IPS-18a (cell line): Measurements from ENCODE around the gene USP40.

Source experiments
- H3K27ac ChIP-seq: one replicate; pipeline ENCODE4 v1.5.1; 2013; ENCODE audit warnings: low read length
- H3K27me3 ChIP-seq: one replicate; pipeline ENCODE4 v1.6.1; 2013; ENCODE audit warnings: mild to moderate bottlenecking, low read length; ENCODE audit not compliant: control insufficient read depth, insufficient read depth
- H3K36me3 ChIP-seq: one replicate; pipeline ENCODE4 v1.6.1; 2013; ENCODE audit warnings: low read depth, low read length; ENCODE audit not compliant: control insufficient read depth
- H3K4me1 ChIP-seq: one replicate; pipeline ENCODE4 v1.6.1; 2013; ENCODE audit warnings: low read depth, low read length; ENCODE audit not compliant: control insufficient read depth
- H3K4me3 ChIP-seq: one replicate; pipeline ENCODE4 v1.5.1; 2013; ENCODE audit warnings: low read length
- H3K9ac ChIP-seq: one replicate; pipeline ENCODE4 v1.6.1; 2013; ENCODE audit warnings: mild to moderate bottlenecking, low read length, moderate library complexity
- H3K9me3 ChIP-seq: one replicate; pipeline ENCODE4 v1.6.1; 2013; ENCODE audit warnings: low read depth, low read length; ENCODE audit not compliant: control insufficient read depth

The USP40 gene

DNA sequence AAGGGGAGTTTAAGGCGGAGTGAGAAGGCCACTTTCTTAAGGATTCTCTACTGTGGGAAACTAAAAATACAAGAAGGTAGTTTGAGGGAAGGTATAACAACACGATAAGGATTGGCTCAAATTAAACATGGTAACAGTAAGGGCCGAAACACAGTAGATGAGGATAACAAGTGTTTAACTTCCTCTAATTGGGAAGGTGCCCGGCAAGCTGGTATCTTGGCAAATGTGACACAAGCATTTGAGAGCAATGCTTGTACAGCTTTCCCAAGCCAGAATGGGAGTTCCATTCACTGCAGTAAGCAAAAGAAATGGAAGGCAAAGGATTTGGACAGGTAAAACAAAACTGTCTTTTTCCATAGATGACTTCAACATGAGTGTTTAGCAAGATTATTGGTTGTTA, 19.8 kb downstream of the USP40 start:
- Histone ChIP-seq H3K4me1 (peaks cover 8% of the 10 kb centered on the region), H3K27me3 (no peaks in the 10 kb centered on the region), H3K27ac (no peak overlapping the region), H3K4me3 (no peak overlapping the region), H3K36me3 (no peaks in the 10 kb centered on the region), H3K9me3 (no peaks in the 10 kb centered on the region), H3K9ac (no peak overlapping the region)

GRCh38 chr2:233546101-233546500, 20.5 kb downstream of the USP40 start:
- H3K4me3 ChIP-seq = no peak overlapping the region
- H3K4me1 ChIP-seq = peaks cover 8% of the 10 kb centered on the region
- H3K36me3 ChIP-seq = no peaks in the 10 kb centered on the region

GRCh38 chr2:233544200-233544610, 22.4 kb downstream of the USP40 start:
- H3K9ac ChIP-seq = no peak overlapping the region
- peaks cover 8% of the 10 kb centered on the region for H3K4me1 ChIP-seq
- H3K27ac ChIP-seq = no peak overlapping the region
- no peaks in the 10 kb centered on the region for H3K27me3 ChIP-seq
- H3K4me3 ChIP-seq = no peak overlapping the region
- H3K9me3 ChIP-seq = no peaks in the 10 kb centered on the region
- no peaks in the 10 kb centered on the region for H3K36me3 ChIP-seq

More at GRCh38 chr2:233546101-233546500, 20.5 kb downstream of the USP40 start:
- Histone ChIP-seq H3K9ac (no peak overlapping the region), H3K27me3 (no peaks in the 10 kb centered on the region), H3K9me3 (no peaks in the 10 kb centered on the region), H3K27ac (no peak overlapping the region)

GRCh38 chr2:233542507-233542906, 24.1 kb downstream of the USP40 start:
- Histone ChIP-seq H3K27ac (no peak overlapping the region), H3K36me3 (no peaks in the 10 kb centered on the region), H3K9me3 (no peaks in the 10 kb centered on the region), H3K27me3 (no peaks in the 10 kb centered on the region), H3K4me3 (no peak overlapping the region), H3K9ac (no peak overlapping the region), H3K4me1 (peaks cover 8% of the 10 kb centered on the region)

- no peak overlapping the region for H3K4me3 ChIP-seq
- no peaks in the 10 kb centered on the region for H3K36me3 ChIP-seq
- H3K4me1 ChIP-seq = no peaks in the 10 kb centered on the region
- H3K9me3 ChIP-seq = no peaks in the 10 kb centered on the region
- no peak overlapping the region for H3K9ac ChIP-seq
- no peak overlapping the region for H3K27ac ChIP-seq
- H3K27me3 ChIP-seq = no peaks in the 10 kb centered on the region
Observed at GRCh38 chr2:233538741-233539140, 27.8 kb downstream of the USP40 start.

GRCh38 chr2:233535271-233535670, 31.3 kb downstream of the USP40 start:
- Histone ChIP-seq H3K27ac (no peak overlapping the region), H3K36me3 (no peaks in the 10 kb centered on the region), H3K9ac (no peak overlapping the region), H3K4me1 (no peaks in the 10 kb centered on the region), H3K27me3 (no peaks in the 10 kb centered on the region), H3K4me3 (no peak overlapping the region), H3K9me3 (no peaks in the 10 kb centered on the region)

DNA sequence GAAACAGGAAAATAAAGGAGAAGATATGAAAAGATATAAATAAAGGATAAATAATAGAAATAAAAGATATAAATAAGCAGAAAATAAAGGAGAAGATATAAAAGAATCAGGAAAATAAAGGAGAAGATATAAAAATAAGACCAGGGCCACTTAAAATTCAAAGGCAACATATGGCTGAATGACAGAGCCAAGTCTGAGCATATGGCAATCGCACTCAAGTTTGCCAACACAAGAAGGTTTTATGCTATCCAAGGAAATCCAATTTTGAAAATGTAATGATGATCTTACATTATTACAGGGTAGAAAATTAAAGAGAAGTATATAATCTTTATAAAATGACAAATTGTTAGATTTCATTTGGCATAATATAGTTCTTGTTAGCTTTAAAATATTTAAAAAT, 33.6 kb downstream of the USP40 start:
- Histone ChIP-seq H3K27ac (no peak overlapping the region), H3K27me3 (no peaks in the 10 kb centered on the region), H3K9me3 (no peaks in the 10 kb centered on the region), H3K9ac (no peak overlapping the region), H3K4me3 (no peak overlapping the region), H3K4me1 (no peaks in the 10 kb centered on the region), H3K36me3 (no peaks in the 10 kb centered on the region)

GRCh38 chr2:233531955-233532354, 34.6 kb downstream of the USP40 start:
- H3K27ac ChIP-seq = no peak overlapping the region

DNA sequence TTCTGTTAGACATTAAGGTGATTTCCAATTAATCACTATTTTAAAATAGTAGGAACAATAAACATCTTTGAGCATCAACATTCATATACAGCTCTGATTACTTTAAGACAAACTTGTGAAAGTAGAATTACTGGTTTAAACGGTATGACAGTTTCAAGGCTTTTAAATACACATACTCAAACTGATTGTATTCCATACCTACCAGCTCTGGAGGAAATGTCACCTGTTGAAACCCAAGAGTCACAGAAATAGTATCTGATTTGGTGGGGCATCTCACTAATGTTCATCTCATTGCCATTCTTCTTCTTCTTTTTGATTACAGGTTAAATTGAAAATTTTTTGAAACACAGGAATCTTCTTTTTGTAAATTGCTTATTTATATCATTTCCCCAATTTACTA, 36.2 kb downstream of the USP40 start:
- H3K27ac ChIP-seq = no peak overlapping the region
- no peaks in the 10 kb centered on the region for H3K9me3 ChIP-seq
- no peaks in the 10 kb centered on the region for H3K36me3 ChIP-seq
- no peak overlapping the region for H3K4me3 ChIP-seq
- no peaks in the 10 kb centered on the region for H3K4me1 ChIP-seq
- no peaks in the 10 kb centered on the region for H3K27me3 ChIP-seq
- H3K9ac ChIP-seq = no peak overlapping the region

More at GRCh38 chr2:233531955-233532354, 34.6 kb downstream of the USP40 start:
- no peak overlapping the region for H3K9ac ChIP-seq
- no peaks in the 10 kb centered on the region for H3K4me1 ChIP-seq
- no peaks in the 10 kb centered on the region for H3K36me3 ChIP-seq
- H3K9me3 ChIP-seq = no peaks in the 10 kb centered on the region
- no peaks in the 10 kb centered on the region for H3K27me3 ChIP-seq
- no peak overlapping the region for H3K4me3 ChIP-seq

- H3K27ac ChIP-seq = no peak overlapping the region
- no peak overlapping the region for H3K4me3 ChIP-seq
- no peak overlapping the region for H3K9ac ChIP-seq
- H3K36me3 ChIP-seq = no peaks in the 10 kb centered on the region
- no peaks in the 10 kb centered on the region for H3K9me3 ChIP-seq
- no peaks in the 10 kb centered on the region for H3K27me3 ChIP-seq
- no peaks in the 10 kb centered on the region for H3K4me1 ChIP-seq
Observed at GRCh38 chr2:233528182-233528581, 38.4 kb downstream of the USP40 start.

DNA sequence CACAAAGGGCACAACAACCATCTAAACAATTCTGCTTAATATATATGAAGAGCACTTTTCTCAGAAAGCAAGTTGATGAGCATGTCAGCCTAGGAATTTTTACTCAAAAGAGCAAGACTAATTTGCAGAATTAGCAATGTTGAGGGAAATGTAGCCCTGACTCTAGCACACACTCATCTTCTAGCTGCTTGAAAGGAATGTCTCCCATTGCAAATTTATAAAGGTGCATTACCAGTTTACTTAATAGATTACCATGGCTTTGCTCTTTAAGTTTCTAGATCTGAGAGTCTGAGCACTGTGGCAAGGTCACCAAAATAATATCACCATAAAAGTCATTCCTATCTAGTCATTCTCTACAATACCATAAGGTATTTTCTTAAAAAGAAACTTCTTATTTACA, 40.8 kb downstream of the USP40 start:
- Histone ChIP-seq H3K4me1 (no peaks in the 10 kb centered on the region), H3K9me3 (no peaks in the 10 kb centered on the region), H3K9ac (no peak overlapping the region), H3K4me3 (no peak overlapping the region), H3K36me3 (no peaks in the 10 kb centered on the region), H3K27me3 (no peaks in the 10 kb centered on the region), H3K27ac (no peak overlapping the region)

DNA sequence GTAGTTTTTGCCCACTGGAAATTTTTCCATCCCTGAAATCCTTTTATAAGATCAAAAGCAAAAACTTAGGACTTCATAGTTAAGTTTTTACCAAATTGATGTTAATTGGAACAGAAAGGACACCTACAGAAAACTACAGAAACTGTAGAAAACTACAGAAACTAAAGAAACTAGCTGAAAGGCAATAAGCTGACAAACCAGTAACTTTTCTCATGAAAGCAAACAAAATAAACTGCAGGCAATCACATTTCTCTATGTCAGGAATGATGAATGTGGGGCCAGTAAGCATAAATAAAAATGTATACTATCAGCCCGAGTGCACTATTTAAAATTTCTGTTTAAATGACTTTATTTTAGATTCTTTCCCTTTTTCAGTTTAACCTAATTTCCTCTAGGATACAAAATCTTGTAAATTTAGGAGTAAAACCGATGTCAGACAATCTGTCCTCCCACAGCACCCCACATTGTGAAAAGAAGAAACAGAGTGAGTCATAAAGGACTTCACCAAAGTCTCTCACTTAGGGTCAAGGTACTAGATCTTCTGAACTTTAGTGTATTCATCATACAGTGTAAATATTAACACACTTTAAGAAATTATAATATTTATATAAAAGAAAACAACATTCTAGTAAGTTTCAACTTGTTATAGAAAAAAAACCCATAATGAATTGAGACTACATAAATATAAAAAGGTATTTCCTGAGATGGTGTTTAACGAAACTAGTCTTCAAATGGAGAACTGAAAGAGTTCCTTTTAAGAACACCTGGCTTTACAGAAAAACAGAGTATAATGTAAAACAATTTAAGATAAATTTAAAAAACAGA, 46.6 kb downstream of the USP40 start:
- no peak overlapping the region for H3K4me3 ChIP-seq
- no peaks in the 10 kb centered on the region for H3K4me1 ChIP-seq
- no peak overlapping the region for H3K27ac ChIP-seq
- no peaks in the 10 kb centered on the region for H3K9me3 ChIP-seq
- no peaks in the 10 kb centered on the region for H3K27me3 ChIP-seq
- H3K36me3 ChIP-seq = no peaks in the 10 kb centered on the region
- H3K9ac ChIP-seq = no peak overlapping the region
